HG03135 (cell line): Measurements from ENCODE around the gene TACR1.
"Not testable (repeated sequence)": the region's sequence is repeated elsewhere in the genome, so short reads cannot be mapped to it uniquely, and the experiment has no call there.

Experiments
- ATAC-seq: cut with Tn5 transposase; IDR thresholded peaks from one replicate; pipeline ENCODE4 v1.9.1; 2021; ENCODE audit warnings: mild to moderate bottlenecking, moderate library complexity; ENCODE audit not compliant: unreplicated experiment

The TACR1 gene

DNA sequence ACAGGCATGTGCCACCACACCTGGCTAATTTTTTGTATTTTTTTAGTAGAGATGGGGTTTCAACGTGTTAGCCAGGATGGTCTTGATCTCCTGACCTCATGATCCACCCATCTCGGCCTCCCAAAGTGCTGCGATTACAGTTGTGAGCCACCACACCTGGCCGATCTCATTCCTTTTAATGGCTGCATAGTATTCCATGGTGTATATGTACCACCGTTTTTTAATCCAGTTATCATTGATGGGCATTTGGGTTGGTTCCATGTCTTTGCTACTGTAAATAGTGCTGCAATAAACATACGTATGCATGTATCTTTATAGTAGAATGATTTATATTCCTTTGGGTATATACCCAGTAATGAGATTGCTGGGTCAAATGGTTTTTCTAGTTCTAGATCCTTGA is 51.4 kb downstream of the TACR1 start:
- ATAC-seq: not testable (repeated sequence)

DNA sequence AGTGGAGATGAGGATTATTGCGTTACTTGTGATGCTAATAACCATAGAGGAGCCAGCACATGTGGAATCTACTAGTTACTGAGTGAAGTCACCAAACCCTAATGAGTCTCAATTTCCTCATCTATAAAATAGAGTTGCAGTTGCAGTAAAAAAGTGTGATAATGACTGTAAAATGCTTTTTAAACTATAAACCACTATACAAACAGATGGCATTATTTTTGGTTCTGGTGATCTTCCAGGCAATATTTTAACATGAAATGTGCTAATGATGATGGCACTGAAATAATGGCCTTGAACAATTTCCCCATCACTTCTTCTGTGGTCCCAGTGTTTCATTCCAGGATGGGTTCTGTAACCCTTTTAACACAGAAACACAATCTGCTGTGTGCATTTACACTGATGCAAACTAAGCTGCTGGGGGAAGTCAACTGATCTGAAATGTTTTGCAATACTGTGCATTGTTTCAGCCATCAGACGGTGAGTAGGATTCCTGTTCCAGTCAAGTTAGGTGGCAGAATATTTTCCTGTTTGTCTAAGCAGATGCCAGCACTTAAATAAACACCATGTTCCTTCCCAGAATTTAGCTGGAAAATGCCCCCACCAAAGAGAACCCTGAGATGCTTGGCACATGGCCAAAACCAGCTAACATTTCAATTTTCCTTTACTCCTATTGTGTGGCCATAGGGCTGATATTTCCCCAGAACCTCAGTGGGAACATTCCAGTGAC is 52.6 kb downstream of the TACR1 start:
- ATAC-seq: no peak

DNA sequence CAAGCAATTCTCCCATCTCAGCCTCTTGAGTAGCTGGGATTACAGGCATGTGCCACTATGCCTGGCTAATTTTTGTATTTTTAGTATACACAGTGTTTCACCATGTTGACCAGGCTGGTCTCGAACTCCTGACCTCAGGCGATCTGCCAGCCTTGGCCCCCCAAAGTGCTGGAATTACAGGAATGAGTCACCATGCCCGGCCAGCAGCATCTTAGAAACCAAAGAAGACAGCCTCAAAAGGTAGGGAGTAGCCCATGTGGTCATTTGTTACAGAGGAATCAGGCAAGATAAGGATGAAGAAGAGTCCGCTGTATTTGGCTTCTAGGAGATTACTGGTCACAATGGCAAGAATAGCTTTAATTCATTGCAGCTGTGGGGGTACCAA is 53.1 kb downstream of the TACR1 start:
- ATAC-seq: not testable (repeated sequence)

DNA sequence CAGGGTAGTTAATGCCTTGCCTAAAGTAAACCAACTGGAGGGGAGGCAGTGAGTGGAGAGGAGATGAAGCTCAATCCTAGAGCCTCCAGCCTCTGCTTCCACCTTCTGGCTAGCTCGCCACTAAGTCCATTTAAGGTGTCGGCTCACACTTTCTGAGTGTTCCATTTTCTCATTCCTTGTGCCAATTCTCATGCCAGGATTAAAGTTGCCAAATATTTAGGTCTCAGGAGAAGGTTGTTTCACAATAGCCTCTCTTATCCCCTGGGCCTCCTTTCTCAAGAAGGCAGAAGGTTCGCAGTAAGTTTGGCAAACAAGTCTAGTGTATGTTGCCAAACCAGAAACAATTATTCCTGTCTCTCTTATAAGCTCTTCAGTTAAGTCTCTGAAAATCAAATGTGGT is 57.2 kb downstream of the TACR1 start:
- no peak for ATAC-seq

DNA sequence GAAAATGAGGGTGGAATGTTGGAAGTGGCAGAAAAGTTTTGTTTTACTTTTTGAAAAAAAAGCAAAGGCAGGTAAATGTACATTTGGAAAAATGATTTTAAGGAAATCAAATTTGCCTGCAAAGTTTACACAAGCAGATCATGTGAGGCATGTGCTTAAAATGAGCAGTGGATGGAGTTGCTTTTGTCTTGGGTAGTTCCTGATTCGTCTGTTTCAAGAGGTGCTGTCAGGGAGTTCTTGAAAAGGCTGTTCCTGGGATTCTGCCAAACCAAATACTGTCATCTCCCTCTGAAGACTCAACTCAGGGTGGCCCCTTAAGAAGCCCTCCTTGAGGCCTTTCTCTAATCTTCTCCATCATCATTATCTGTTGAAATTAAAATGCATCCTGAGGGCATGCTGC is 59.0 kb downstream of the TACR1 start:
- ATAC-seq: no peak

DNA sequence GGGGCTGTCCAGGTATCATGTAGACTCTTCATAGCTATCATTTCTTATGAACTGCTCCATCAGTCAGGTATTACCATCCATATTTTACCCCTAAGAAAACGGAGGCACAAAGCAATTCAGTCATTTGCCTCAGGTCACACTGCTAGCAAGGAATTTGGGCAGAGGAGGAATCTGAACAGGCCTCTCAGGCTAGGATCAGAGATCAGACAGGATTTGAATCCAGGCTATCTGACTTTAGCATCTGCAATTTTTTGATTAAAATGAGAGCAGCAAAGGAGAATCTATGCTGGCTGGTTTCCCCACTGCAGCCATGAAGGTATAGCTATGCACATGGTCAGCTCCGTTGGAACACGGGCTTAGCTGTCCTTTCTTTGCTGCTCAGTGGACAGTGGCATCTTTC is 60.1 kb downstream of the TACR1 start:
- ATAC-seq: no peak

DNA sequence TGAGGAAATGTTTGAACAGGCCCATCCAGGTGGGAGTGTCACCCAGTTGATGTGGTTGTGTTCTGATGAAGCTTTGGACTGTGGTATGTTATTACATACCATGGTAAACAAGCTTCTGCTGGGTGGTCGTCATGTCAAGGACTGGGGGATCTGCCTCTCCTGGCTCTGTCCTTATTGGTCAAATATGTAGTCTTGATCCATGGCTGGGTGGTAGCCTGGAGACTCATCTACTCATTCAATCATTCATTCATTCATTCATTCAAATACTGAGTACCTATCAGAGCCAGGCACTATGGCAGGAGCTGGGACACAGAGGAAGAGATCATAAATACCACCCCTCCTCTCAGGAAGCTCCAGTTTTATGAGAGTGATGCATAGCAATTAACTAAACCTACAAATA is 60.8 kb downstream of the TACR1 start:
- no peak for ATAC-seq

DNA sequence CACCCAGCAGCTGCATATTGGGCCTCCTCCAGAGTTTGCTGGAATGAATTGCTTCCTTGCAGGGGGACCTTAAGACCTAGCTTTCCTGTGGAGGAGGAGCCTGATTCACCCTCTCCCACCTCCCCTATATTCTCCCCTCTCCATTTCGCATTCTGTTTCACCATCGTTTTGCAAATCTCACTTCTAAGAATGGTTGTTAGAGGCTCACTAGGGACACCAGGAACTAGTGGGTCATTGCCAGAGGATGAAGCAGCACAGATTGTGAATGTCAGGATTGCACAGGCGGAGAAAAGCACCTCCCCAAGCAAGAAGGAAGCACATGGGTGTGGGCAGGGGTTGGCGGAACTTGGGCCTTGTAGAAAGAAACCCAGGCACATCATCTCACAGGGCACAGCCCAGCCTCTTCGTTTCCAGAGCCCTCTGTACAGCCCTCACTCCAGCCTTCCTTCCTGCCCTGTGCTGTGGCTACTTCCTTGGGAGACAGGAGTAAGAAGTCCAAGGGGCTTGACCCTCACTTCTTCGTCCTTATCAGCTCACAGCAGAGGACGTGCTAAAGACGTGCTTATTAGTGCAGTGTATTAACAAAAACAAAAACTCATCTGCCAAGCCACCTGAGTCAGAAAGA is 63.4 kb downstream of the TACR1 start:
- ATAC-seq: no peak

DNA sequence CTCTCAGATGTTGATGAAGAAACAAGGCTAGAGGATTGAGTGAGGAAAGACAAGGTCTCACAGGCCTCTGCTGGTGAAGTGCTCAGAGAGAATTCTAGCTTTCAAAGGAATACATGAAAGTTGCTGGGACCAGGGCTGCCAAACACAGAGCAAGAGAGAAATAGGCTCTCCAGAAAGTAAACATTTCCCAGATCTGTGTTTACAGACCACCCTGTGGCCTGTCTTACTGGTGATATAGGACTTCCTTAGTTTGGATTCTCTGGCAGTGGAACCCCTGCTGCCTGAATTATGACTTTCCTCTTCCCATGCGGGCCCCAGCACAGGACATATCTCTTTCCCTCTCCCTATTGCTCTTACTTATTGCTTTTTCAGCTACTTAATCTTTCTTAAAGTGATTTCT is 64.5 kb downstream of the TACR1 start:
- no peak for ATAC-seq

DNA sequence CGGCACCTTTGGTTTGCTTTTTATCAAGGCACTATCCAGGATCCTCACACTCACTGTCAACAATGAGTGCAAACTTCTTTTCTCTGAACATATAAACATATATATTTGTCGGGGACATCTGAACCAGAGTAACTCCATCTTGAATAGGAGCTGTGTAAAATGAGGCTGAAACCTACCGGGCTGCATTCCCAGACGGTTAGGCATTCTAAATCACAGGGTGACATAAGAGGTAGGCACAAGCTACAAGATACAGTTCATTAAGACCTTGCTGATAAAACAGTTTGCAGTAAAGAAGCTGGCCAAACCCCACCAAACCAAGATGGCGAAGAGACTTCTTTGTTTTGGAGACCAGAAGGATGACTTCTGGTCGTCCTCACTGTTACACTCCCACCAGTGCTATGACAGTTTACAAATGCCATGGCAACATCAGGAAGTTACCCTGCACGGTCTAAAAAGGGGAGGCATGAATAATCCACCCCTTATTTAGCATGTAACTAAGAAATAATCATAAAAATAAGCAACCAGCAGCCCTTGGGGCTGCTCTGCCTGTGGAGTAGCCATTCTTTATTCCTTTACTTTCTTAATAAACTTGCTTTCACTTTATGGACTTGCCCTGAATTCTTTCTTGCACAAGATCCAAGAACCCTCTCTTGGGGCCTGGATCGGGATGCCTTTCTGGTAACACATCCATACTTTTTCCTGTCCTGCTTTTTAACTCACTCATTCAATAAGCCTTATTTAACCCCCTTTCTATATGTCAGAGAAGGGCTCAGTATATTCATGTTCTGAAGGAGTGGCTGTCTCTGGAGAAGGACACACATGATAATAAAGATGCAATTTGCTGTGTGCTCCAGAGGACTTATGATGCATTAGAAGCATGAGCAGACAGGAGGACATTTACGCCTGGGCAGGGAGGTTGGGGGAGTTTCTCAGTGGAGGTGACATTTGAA is 65.4 kb downstream of the TACR1 start:
- no peak for ATAC-seq

DNA sequence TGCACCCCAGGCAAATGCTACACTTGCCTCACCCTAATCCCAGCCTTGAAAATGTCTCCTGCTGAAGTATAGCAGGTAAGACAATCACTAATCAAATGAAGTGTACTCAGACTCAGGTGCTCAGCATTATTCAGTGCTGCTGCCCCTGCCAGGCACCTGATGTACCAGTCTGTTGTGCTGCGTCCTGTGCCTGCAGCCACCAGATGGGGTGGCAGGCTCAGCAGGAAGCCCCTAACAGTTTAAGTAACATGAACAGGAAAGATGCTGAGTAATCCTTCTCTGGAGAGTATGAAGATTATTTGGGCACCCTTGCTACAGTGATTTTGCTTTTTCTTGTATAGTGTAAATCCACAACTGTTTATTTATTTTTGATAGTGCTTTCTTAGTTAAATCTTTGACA is 69.1 kb downstream of the TACR1 start:
- ATAC-seq: no peak

DNA sequence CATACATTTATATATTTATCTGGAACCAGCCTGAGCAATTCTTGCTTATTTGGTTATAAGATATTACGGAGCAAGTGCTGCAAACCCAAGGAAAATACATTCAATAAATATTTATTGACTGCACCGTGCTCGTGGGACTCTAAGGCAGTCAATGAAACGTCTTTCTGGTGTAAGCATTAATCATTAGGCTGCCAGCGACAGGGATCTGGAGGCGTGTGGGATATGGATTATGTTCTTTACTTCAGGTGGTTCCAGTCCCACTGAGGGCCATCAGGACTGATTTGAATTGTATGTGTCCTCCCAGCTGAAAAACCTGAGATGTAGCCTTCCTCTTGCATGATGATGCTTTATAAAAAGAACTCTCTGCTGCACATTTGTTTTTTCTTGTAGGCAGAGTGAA is 75.4 kb downstream of the TACR1 start:
- ATAC-seq: no peak

DNA sequence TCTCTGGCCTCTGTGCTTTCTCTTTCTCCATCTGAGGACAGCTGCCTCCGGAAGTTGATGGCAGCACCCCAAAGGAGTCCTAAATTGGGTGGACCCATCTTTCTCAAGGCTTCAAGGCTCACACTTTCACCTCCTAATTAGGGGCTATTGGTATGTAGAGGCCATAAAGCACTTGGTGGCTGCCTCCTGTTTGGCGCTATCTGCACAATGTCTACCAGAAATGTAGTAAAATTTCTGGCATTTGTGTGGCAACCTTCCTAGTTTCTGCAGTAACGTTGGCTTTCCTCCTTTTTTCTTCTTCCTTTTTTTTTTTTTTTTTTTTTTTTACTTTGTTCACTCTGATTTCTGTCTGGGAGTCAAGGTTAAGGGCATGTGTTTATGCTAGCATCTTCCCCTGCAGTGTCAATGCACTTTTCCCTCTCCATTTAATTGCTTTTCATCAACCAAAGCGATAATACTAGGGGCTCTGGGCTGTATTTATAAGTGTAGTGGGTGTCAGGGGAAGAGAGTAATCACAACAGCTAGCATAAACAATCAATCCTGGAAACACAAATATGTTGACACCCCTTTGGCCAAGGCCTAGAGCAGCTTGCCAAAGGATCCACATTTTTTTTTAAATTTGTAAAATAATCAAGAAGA is 86.0 kb downstream of the TACR1 start:
- ATAC-seq: no peak

DNA sequence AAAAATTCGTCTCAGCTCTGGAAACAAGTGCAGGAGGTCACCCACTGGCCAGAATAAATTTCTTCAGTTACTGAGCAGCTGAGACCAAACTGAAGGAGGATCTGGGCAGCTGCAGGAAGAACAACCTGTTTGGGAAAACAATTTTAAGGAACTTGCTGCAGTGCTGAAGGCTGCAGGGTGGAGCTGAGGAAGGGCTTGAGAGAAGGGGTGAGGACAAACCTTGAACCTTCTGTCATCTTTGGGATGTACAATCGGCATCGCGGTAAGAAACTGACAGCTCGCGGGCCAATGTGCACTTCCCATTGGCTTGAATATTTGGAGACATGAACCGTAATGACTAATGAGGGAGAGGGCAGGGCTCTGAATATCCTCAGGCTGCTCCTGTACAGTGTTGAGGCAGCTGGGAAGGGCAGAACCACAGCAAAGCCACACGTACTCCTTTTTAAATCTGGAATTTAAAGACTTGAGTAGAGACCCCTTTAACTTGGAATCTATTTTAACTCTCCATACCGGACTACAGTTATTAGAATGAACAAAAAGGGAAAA is 90.3 kb downstream of the TACR1 start:
- ATAC-seq: no peak

DNA sequence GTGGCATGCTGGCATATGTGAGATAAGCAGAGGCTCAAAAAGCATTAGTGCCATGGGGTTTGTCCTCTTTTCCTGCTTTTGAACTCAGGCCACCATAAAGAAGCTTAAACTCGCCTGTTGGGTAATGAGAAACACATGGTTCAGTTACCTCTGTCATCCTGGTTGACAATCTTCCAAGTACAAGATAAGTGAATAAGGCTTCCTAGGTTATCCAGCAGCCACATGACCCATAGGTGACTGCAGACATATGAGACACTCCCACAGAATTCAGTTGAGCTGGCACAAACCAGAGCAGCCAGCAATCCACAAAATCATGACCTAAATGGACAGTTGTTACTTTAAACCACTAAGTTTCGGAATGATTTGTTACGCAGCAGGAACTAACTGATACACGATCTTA is 97.3 kb downstream of the TACR1 start:
- ATAC-seq: no peak

DNA sequence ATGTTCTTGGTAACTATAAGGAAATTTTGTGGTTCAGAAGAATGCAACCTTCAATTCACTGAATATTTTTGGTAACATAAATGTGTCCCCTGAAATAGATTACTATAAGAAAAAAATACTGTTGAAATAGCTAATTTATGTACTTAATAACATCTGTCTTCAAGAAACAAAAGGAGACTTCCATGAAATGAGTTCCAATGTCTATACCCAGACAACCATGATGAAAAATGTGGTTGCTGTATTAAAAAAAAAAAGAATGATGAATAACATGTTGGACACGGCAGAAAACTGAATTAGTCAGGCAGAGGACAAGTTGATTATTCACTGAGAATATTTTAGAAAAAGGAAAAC is 98.5 kb downstream of the TACR1 start:
- ATAC-seq: no peak

DNA sequence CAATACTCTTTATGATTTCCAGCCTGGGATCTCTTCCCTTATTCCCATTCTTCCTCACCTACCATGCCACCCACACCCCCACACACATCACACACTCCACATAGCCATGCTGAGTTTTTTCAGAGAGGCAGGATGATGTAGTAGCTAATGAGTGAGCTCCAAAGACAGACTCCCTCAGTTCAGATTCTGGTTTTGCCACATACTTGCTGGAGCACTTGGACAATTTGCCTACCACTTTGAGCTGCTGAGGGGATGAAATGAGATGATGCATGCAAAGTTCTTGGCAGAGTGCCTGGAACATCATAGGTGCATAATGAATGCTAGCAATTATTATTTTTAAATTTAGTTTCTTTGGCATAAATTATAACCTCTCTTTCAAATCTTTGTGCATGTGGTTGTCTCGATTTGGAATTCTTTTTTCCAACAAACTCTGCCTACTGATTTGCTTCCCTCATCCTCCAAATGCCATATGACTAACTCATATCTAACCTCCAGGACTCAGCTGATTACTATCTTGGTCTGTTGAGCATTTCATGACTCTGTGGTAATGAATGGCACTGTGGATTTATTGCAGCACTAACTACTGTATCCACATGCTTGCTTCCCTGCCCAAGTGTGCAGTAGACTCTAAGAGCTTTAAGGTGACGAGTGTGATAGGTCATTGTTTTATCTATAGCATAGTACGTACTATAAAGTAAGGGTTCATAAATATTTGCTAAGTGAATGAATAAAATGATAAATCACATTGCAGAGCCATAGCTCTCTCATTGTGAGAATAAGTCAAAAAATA is 99.1 kb downstream of the TACR1 start:
- ATAC-seq: no peak

DNA sequence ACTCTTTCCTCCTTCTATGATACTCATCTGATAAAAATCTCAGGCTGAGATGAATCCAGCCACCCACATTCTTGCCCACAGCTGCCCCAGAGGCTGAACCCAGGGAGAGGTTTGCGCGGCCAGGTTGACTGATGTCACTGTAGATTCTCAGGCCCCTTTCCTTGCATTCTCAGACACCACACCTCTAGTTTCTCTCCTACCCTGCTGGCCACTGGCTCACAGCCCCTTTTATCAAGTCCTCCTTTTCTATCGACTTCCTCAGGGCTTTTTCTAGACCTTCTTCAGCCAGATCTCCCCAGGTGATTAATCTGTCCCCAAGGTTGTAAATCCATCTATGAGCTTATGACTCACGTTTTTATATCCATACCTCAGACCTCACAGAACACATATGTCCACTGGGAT is 99.8 kb downstream of the TACR1 start:
- ATAC-seq: no peak

DNA sequence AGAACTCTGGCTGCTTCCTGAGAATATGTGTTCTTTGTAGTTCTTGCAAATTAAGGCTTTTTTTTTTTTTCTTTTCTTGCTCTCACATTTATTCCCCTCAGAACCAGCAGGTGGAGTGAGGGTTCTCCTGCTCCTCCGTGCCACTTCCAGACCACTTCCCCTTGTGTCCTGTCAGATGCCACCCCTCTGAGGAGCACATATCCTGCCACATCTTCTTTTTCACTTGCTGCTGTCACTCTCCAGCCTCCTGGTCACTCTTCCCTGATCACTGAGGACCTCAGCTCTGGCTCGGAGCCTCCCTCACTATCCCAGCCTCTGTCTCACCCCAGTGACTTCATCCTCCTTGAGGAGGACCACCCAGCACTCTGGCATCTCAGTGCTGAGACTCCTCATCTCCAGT is 100.5 kb downstream of the TACR1 start:
- no peak for ATAC-seq

DNA sequence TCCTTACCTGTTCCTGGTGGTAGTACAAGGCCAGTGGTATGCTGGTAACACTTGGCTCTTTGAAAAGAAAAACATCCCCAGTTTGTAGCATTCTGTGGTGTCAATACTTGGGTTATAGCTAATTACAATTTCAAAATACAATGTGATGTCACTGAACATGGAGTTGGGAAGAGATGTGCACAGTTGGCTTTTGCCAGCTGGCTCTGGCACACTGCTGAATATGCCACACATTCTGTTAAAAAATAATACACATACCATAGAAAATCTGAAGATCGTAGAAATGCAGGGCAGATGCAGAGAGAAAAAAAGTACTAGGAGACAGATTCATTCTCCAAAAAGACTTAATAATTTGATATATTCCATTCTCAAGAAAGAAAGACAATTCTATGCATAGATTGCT is 101.5 kb downstream of the TACR1 start:
- ATAC-seq: no peak
